PC-9 (cell line): ENCODE results near the gene MYO5B.

Experiments used
- EZH2 ChIP-seq: fragments of 200-600 bp; sonication (generic); IDR thresholded peaks from 2 replicates; pipeline ENCODE4 v1.8.0; 2017; ENCODE audit warnings: antibody characterized with exemption, low read depth
- TF ChIP-seq, protein P1 (sequence below): fragments of 200-600 bp; sonication (generic); conservative IDR thresholded peaks from 2 replicates; pipeline ENCODE4 v1.6.1; 2017; ENCODE audit warnings: mixed run types, antibody characterized with exemption, mild to moderate bottlenecking, moderate library complexity

DNA sequence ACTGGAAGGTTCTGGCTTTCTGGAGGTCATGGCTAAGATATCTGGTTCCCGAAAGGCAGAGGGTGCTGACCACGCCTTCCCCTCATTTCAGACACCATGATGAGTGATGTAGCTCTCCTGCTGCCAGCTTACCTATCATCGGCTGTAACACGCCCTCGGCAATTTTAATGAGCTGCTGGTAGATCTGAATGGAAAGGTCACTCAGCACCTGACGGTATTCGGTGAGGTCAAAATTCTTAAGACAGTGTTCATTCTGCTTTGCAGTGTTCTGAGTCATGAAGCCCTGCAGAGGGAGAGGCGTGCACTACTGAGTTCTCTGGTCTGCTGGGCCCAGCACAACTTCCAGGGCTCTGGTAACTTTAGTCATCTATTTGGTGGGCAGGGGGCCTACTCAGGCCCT is 355.9 kb downstream of the MYO5B start:
- TF ChIP-seq, protein P1, sequence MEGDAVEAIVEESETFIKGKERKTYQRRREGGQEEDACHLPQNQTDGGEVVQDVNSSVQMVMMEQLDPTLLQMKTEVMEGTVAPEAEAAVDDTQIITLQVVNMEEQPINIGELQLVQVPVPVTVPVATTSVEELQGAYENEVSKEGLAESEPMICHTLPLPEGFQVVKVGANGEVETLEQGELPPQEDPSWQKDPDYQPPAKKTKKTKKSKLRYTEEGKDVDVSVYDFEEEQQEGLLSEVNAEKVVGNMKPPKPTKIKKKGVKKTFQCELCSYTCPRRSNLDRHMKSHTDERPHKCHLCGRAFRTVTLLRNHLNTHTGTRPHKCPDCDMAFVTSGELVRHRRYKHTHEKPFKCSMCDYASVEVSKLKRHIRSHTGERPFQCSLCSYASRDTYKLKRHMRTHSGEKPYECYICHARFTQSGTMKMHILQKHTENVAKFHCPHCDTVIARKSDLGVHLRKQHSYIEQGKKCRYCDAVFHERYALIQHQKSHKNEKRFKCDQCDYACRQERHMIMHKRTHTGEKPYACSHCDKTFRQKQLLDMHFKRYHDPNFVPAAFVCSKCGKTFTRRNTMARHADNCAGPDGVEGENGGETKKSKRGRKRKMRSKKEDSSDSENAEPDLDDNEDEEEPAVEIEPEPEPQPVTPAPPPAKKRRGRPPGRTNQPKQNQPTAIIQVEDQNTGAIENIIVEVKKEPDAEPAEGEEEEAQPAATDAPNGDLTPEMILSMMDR = no peak
- TF ChIP-seq EZH2 = no peak
